Aorta (tissue), 5 donors: Measurements from ENCODE around the gene LYZL1. TPM values are rescaled to one million over a fixed set of nuclear protein-coding genes. Genes with fewer than 3 reads are reported as not detected.
"Not testable (repeated sequence)": the region's sequence is repeated elsewhere in the genome, so short reads cannot be mapped to it uniquely, and the experiment has no call there.

Experiments used
- ATAC-seq: fragments of 200-7000 bp; cut with Tn5 transposase; one replicate; pipeline ENCODE4 v1.9.1; 2022; ENCODE audit warnings: moderate library complexity; ENCODE audit not compliant: low FRiP score
- DNase-seq, 2 donors: peaks; one replicate each; pipeline ENCODE4 v3.0.0-alpha.2; 2020
- H3K27ac ChIP-seq, 2 donors: one replicate each; pipeline ENCODE4 v1.5.1; 2013; ENCODE audit warnings: low read length in 2 of 2, mild to moderate bottlenecking in 2 of 2, moderate library complexity in 2 of 2, control low read depth in 1 of 2, inconsistent platforms in 1 of 2, low read depth in 1 of 2
- H3K27me3 ChIP-seq, 2 donors: one replicate each; pipeline ENCODE4 v1.6.1; 2013; ENCODE audit warnings: control low read depth in 1 of 2, low read length in 1 of 2, mild to moderate bottlenecking in 1 of 2, moderate library complexity in 1 of 2; ENCODE audit not compliant: insufficient read depth in 2 of 2, control insufficient read depth in 1 of 2
- H3K36me3 ChIP-seq, 2 donors: one replicate each; pipeline ENCODE4 v1.6.1; 2013; ENCODE audit warnings: control low read depth in 1 of 2, low read length in 1 of 2, mild to moderate bottlenecking in 1 of 2; ENCODE audit not compliant: insufficient read depth in 2 of 2, control insufficient read depth in 1 of 2
- H3K4me1 ChIP-seq, 2 donors: one replicate each; pipeline ENCODE4 v1.6.1; 2013; ENCODE audit warnings: low read length in 2 of 2, control low read depth in 1 of 2, mild to moderate bottlenecking in 1 of 2, moderate library complexity in 1 of 2; ENCODE audit not compliant: insufficient read depth in 2 of 2, control insufficient read depth in 1 of 2
- H3K4me3 ChIP-seq, 2 donors: one replicate each; pipeline ENCODE4 v1.5.1; 2013; ENCODE audit warnings: low read length in 2 of 2, control low read depth in 1 of 2, mild to moderate bottlenecking in 1 of 2
- H3K9me3 ChIP-seq: one replicate; pipeline ENCODE4 v1.6.1; 2013; ENCODE audit warnings: mild to moderate bottlenecking, low read length; ENCODE audit not compliant: control insufficient read depth
- WGBS, 2 donors: extraction: QIAGEN DNeasy Blood & Tissue Kit; methylation state at CpG; one replicate each; pipeline ENCODE4 v1.1.7; 2013; 5-methylcytosine and 5-hydroxymethylcytosine counted together
- intact Hi-C, 2 donors: fragments of 100-400 bp; cut with DNase I; formaldehyde crosslinking; loops; one replicate each; pipeline versions ENCODE4 v1.14.2 to v1.15.0; 2022
- polyA plus RNA-seq, 2 donors: library from polyadenylated mRNA; stranded (reverse); fragments of 200-250 nt; gene quantifications; one replicate each; pipeline ENCODE4 v1.2.3, GENCODE V29; 2013
- total RNA-seq, 2 donors: library from RNA; stranded (reverse); fragmentation: NEBNext Ultra II Directional; extraction: Animal tissue kit (Norgen Biotek cat#: 25700); gene quantifications; one replicate each; pipeline ENCODE4 v1.2.1, GENCODE V29; 2021
- donor health status: healthy with polysubstance abuse.
- donor health status: Bipolar disorder and iron deficiency.
- donor health status: DM: no; HTN: no; CAD: no.
- donor health status: DM: no; HTN: no; CAD: no.
- donor health status: DM: yes; HTN: yes; CAD: no.

The LYZL1 gene
- total and polyA plus RNA-seq, 4 donors: not detected

DNA sequence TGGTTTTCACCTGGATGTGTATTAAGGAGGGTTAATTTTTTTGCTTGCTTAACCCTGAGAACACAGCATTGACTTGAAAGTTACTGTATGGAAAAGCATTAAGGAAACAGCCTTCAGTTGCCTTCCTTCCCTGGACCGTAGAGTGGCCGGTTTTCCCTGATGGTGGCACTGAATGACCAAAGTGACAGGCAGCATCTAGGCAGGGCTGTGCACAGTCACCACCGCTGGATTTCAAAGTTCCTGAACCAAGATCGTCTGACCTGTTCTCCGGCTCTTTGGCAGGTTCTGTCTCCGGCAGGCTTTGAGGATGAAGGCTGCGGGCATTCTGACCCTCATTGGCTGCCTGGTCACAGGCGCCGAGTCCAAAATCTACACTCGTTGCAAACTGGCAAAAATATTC lies 2.7 kb downstream of the LYZL1 start:
- H3K36me3 ChIP-seq, H3K4me3 ChIP-seq, intact Hi-C loops, ATAC-seq, DNase-seq, H3K4me1 ChIP-seq, H3K9me3 ChIP-seq, H3K27me3 ChIP-seq, H3K27ac ChIP-seq: not testable (repeated sequence)
- 65 to 68% methylated on average over 6 to 8 of the region's 10 CpGs for WGBS, 2 donors

DNA sequence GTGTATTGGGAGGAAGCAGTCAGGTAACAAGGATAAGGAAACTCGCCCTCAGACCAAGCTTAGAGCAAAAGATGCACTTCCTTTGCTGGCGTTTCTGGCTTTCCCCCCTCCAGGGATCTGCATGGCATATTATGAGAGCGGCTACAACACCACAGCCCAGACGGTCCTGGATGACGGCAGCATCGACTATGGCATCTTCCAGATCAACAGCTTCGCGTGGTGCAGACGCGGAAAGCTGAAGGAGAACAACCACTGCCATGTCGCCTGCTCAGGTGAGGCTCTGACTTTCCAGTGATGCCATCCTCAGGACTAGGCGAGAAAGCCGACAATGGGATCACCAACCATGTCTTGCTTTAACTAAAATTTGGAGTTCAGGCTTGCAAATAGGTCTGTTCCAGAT lies 3.5 kb downstream of the LYZL1 start:
- H3K4me3 ChIP-seq, ATAC-seq, DNase-seq, H3K36me3 ChIP-seq, H3K27me3 ChIP-seq, intact Hi-C loops, H3K27ac ChIP-seq, H3K4me1 ChIP-seq, H3K9me3 ChIP-seq: not testable (repeated sequence)
- 92 to 93% methylated on average over 13 of the region's 13 CpGs for WGBS, 2 donors

DNA sequence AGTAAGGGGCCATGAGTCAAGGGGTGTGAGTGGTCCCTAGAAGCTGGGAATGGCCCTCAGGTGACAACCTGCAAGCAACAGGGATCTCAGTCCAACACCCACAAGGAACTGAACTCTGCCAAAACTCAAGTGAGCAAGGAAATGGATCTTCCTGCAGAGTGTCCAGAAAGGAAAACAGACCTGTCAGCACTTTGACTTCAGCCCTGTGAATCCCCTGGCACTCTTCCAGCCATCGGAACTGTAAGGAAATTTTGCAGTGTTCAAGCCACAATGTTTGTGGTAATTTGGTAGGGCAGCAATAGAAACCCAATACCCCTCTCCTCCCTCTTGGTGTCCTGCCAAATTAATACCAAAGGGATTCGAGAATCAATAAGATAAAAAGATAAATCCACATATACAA lies 6.9 kb downstream of the LYZL1 start:
- H3K9me3 ChIP-seq: peaks cover 11% of the 10 kb centered on the region
- intact Hi-C loops: no loop called here

DNA sequence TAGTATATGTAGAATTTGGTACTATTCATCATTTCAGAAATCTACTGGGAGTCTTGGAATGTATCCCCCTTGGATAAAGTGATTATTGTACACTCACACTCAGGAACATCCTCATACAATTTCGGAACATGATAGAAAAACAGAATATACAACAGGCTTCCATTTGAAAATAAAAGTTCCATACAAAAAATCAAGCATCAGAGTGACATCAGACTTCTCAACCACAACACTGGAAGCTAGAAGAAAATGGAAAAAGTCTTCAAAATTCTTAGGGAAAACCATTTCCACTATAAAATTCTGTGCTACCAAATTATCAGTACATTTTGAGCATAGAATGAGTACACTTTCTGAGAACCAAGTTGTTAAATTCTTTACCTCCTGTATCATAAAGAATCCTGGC lies 8.8 kb downstream of the LYZL1 start:
- intact Hi-C loops: no loop called here
- Histone ChIP-seq H3K27me3 (no peaks in the 10 kb centered on the region), H3K27ac (no peak overlapping the region), H3K9me3 (peaks cover 15% of the 10 kb centered on the region), H3K4me1 (no peaks in the 10 kb centered on the region), H3K36me3 (no peaks in the 10 kb centered on the region), H3K4me3 (peak overlapping the region in 1 of 2 donors; percentile 26)
- ATAC-seq (no peak), DNase-seq (no peak)
- 65 to 77% methylated on average over 1 of the region's 1 CpG for WGBS, 2 donors

More for the DNA sequence above, 6.9 kb downstream of the LYZL1 start:
- 77 to 79% methylated on average over 2 of the region's 2 CpGs for WGBS, 2 donors
- ATAC-seq (no peak), DNase-seq (no peak)
- no peaks in the 10 kb centered on the region for H3K27me3 ChIP-seq
- H3K27ac ChIP-seq: no peak overlapping the region
- no peaks in the 10 kb centered on the region for H3K36me3 ChIP-seq
- H3K4me3 ChIP-seq: no peak overlapping the region
- H3K4me1 ChIP-seq: no peaks in the 10 kb centered on the region

DNA sequence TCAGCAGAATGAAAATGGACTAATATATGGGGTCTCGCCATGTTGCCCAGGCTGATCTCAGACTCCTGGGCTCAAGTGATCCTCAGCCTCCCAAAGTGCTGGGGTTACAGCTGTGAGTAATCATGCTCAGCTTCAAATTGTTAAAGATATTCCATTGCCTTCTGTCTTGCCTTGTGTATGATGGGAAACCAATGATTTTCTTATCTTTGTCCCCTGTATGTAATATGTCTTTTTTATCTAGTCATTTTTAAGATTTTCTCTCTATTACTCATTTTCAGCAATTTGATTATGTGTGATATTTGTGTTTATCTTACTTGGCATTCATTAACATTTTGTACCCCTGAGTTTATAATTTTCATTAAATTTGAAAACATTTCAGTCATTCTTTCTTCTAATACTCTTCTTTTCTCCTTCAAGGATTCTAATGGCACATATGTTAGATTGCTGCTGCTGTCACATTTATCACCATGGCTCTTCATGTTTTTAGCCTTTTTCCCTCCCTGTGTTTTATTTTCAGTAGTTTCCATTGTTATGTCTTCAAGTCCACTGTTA lies 12.6 kb downstream of the LYZL1 start:
- Histone ChIP-seq H3K4me1 (no peaks in the 10 kb centered on the region), H3K36me3 (no peaks in the 10 kb centered on the region), H3K4me3 (no peak overlapping the region), H3K27me3 (no peaks in the 10 kb centered on the region), H3K9me3 (peaks cover 10% of the 10 kb centered on the region), H3K27ac (no peak overlapping the region)
- WGBS, 2 donors: 96 to 100% methylated on average over 1 of the region's 1 CpG
- no peak for ATAC-seq
- no peak for DNase-seq
- intact Hi-C loops: loop anchor here in 1 of 2 donors (5.0 to 10.0 kb wide), 2 partner anchors 157 to 869 kb away; no protein-coding TSS in a partner anchor

DNA sequence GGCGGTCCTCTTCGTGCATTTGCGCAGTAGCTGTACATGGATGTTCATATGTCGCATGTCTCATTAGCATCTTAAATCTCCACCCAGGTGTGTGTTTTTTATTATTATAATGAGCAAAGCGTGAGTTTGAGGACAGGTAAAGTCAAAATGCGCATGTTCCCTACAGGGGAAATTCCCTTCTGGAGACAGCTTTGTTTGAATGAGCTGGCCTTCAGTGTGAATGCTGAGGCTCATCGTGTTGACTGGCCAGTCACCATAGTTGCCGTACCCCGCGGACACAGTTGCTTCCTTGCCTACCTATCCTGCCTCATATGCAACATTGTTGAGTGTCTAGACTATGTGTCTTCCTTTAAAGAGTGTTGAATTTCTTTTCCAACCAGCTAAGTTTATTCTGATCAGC lies 13.6 kb downstream of the LYZL1 start:
- DNase-seq: no peak
- no peak for ATAC-seq
- intact Hi-C loops: loop anchor here in 1 of 2 donors (5.0 to 10.0 kb wide), 2 partner anchors 158 to 870 kb away; no protein-coding TSS in a partner anchor
- Histone ChIP-seq H3K27me3 (no peaks in the 10 kb centered on the region), H3K36me3 (no peaks in the 10 kb centered on the region), H3K9me3 (peaks cover 9% of the 10 kb centered on the region), H3K4me3 (no peak overlapping the region), H3K4me1 (no peaks in the 10 kb centered on the region), H3K27ac (no peak overlapping the region)
- 92 to 98% methylated on average over 10 of the region's 10 CpGs for WGBS, 2 donors

DNA sequence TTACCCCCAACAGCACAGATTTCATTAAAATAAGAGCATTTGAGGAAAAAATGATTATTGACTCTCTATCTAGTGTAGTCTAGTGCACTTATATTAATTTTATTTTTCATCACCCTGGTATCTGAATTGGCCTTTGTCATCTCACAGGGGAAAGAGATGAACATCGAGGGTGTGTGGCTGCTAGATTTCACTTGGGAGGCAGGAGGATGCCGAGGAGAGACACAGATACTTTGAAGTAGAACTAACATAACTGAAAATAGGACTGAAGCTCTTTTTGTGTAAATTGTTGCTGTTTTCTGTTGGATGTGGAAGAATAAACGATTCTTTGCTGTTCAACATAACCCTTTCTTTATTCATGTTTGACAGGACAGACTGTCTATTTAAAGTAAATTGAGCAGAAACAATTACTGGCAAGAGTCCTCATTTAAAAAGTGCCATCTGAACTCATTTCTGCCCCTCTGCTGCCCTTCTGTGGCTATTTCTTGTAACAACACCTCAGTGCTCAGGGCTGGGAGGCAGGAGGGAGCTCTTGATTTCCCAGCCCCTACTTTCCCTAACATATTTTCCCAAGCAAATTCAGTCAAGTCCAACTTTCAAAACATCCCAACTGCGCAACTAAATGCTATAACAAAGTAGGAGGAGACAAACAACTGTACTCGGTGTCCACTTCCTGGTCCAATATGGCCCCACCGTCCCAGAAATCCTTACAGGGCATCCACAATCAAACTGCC lies 15.6 kb downstream of the LYZL1 start:
- H3K9me3 ChIP-seq: peaks cover 4% of the 10 kb centered on the region
- WGBS, 2 donors: 13 to 15% methylated on average over 6 of the region's 6 CpGs
- H3K27ac ChIP-seq: no peak overlapping the region
- H3K4me1 ChIP-seq: no peaks in the 10 kb centered on the region
- no peaks in the 10 kb centered on the region for H3K36me3 ChIP-seq
- H3K4me3 ChIP-seq: no peak overlapping the region
- DNase-seq (no peak), ATAC-seq (peak; percentile 83)
- H3K27me3 ChIP-seq: no peaks in the 10 kb centered on the region
- intact Hi-C loops: loop anchor here (1.0 to 10.0 kb wide), 5 partner anchors 160 to 872 kb away; no protein-coding TSS in a partner anchor

DNA sequence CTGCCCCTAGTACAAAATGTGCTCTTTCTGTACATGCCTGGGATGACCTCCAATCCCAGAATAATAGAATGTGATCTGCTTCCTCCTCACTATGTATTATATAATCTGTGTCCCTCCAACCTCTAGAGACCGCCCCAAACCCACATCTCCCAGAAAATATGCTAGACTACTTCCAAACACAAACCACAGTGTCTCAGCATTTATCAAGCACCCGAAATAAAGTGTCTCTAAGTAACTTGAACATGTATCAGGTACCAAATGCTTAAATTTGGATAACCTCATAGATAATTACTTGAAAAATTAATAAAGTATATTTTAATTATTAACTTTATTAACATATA lies 16.1 kb downstream of the LYZL1 start:
- DNase-seq (no peak), ATAC-seq (no peak)
- H3K27me3 ChIP-seq: no peaks in the 10 kb centered on the region
- no peak overlapping the region for H3K27ac ChIP-seq
- peaks cover 4% of the 10 kb centered on the region for H3K9me3 ChIP-seq
- H3K4me3 ChIP-seq: no peak overlapping the region
- H3K36me3 ChIP-seq: no peaks in the 10 kb centered on the region
- H3K4me1 ChIP-seq: no peaks in the 10 kb centered on the region
- intact Hi-C loops: loop anchor here (1.0 to 10.0 kb wide), 5 partner anchors 160 to 873 kb away; no protein-coding TSS in a partner anchor
- 78 to 85% methylated on average over 2 of the region's 2 CpGs for WGBS, 2 donors

DNA sequence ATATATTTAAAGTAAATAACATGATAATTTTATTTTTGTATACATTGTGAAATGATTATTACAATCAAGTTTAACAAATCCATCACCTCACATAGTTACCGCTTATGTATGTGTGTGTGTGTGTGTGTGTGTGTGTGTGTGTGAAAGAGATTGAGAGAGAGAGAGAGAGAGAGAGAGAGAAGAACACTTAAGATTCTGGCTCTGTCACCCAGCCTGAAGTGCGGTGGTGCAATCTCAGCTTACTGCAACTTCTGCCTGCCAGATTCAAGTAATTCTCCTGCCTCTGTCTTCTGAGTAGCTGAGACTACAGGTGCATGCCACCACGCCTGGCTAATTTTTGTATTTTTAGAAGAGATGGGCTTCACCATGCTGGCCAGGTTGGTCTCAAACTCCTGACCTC lies 17.8 kb downstream of the LYZL1 start:
- 92 to 95% methylated on average over 3 of the region's 3 CpGs for WGBS, 2 donors
- no peak for ATAC-seq
- Histone ChIP-seq H3K4me3 (no peak overlapping the region), H3K36me3 (no peaks in the 10 kb centered on the region), H3K27me3 (no peaks in the 10 kb centered on the region), H3K27ac (no peak overlapping the region), H3K4me1 (no peaks in the 10 kb centered on the region), H3K9me3 (no peaks in the 10 kb centered on the region)
- intact Hi-C loops: loop anchor here in 1 of 2 donors (10.0 kb wide), 1 partner anchor 162 kb away; no protein-coding TSS in a partner anchor
- no peak for DNase-seq
